Trophoblast cell (in vitro differentiated cells and primary cell): ENCODE results near the gene ADAM23.

ENCODE experiments used
- DNase-seq, 2 donors: peaks; one replicate each; pipeline ENCODE4 v3.0.0-alpha.2; 2016
- H2AFZ ChIP-seq: 2 replicates; pipeline ENCODE4 v1.6.1; 2013; ENCODE audit warnings: low read length, moderate library complexity, mild to moderate bottlenecking; ENCODE audit not compliant: insufficient read depth, poor library complexity
- H2AK5ac ChIP-seq: 2 replicates; pipeline ENCODE4 v1.6.1; 2013; ENCODE audit warnings: mild to moderate bottlenecking, low read length
- H2BK120ac ChIP-seq: 2 replicates; pipeline ENCODE4 v1.6.1; 2013; ENCODE audit warnings: low read length, mild to moderate bottlenecking, moderate library complexity; ENCODE audit not compliant: insufficient read depth, poor library complexity
- H2BK12ac ChIP-seq: 2 replicates; pipeline ENCODE4 v1.6.1; 2013; ENCODE audit warnings: mild to moderate bottlenecking, low read length, moderate library complexity
- H2BK5ac ChIP-seq: 2 replicates; pipeline ENCODE4 v1.6.1; 2013; ENCODE audit warnings: low read length, low read depth, moderate library complexity, mild to moderate bottlenecking; ENCODE audit not compliant: poor library complexity
- H3K14ac ChIP-seq: 2 replicates; pipeline ENCODE4 v1.6.1; 2013; ENCODE audit warnings: mild to moderate bottlenecking, low read length
- H3K18ac ChIP-seq: 2 replicates; pipeline ENCODE4 v1.6.1; 2013; ENCODE audit warnings: mild to moderate bottlenecking, low read length
- H3K23ac ChIP-seq: 2 replicates; pipeline ENCODE4 v1.6.1; 2013; ENCODE audit warnings: low read length
- H3K27ac ChIP-seq: 2 replicates; pipeline ENCODE4 v1.5.1; 2013; ENCODE audit warnings: low read depth, mild to moderate bottlenecking, inconsistent platforms, low read length, moderate library complexity
- H3K27me3 ChIP-seq: 2 replicates; pipeline ENCODE4 v1.6.1; 2013; ENCODE audit warnings: inconsistent platforms, mild to moderate bottlenecking, low read length, moderate library complexity; ENCODE audit not compliant: insufficient read depth
- H3K36me3 ChIP-seq, 2 experiments: 1 replicate in 1 of 2; 2 replicates in 1 of 2; pipeline ENCODE4 v1.6.1; 2013; ENCODE audit warnings: low read length in 2 of 2, mild to moderate bottlenecking in 2 of 2, moderate library complexity in 1 of 2; ENCODE audit not compliant: insufficient read depth in 2 of 2, control insufficient read depth in 1 of 2
- H3K4ac ChIP-seq: 2 replicates; pipeline ENCODE4 v1.6.1; 2013; ENCODE audit warnings: low read depth, mild to moderate bottlenecking, low read length, moderate library complexity
- H3K4me1 ChIP-seq, 2 experiments: 1 replicate in 1 of 2; 2 replicates in 1 of 2; pipeline ENCODE4 v1.6.1; 2013; ENCODE audit warnings: low read length in 2 of 2, mild to moderate bottlenecking in 2 of 2, moderate library complexity in 1 of 2; ENCODE audit not compliant: insufficient read depth in 2 of 2, control insufficient read depth in 1 of 2
- H3K4me2 ChIP-seq: 2 replicates; pipeline ENCODE4 v1.6.1; 2013; ENCODE audit warnings: inconsistent platforms, mild to moderate bottlenecking, low read length, moderate library complexity
- H3K4me3 ChIP-seq: 2 replicates; pipeline ENCODE4 v1.5.1; 2013; ENCODE audit warnings: mild to moderate bottlenecking, low read depth, low read length, inconsistent platforms
- H3K79me1 ChIP-seq: one replicate; pipeline ENCODE4 v1.6.1; 2013; ENCODE audit warnings: low read length
- H3K79me2 ChIP-seq: 2 replicates; pipeline ENCODE4 v1.6.1; 2013; ENCODE audit warnings: low read length, mild to moderate bottlenecking; ENCODE audit not compliant: control insufficient read depth, insufficient read depth, poor library complexity
- H3K9ac ChIP-seq: 2 replicates; pipeline ENCODE4 v1.6.1; 2013; ENCODE audit warnings: mild to moderate bottlenecking, low read length
- H3K9me3 ChIP-seq: 2 replicates; pipeline ENCODE4 v1.6.1; 2013; ENCODE audit warnings: low read depth, mild to moderate bottlenecking, control low read depth, inconsistent platforms, low read length; ENCODE audit not compliant: insufficient read depth
- H4K12ac ChIP-seq: 2 replicates; pipeline ENCODE4 v1.6.1; 2013; ENCODE audit warnings: low read depth, mild to moderate bottlenecking, low read length, moderate library complexity
- H4K8ac ChIP-seq: 2 replicates; pipeline ENCODE4 v1.6.1; 2013; ENCODE audit warnings: low read depth, mild to moderate bottlenecking, low read length, moderate library complexity
- H4K91ac ChIP-seq: one replicate; pipeline ENCODE4 v1.6.1; 2013; ENCODE audit warnings: low read depth, mild to moderate bottlenecking, low read length, moderate library complexity
- WGBS: extraction: QIAGEN DNeasy Blood & Tissue Kit; methylation state at CpG from one replicate; pipeline ENCODE4 v1.1.7; 2013; ENCODE audit warnings: missing lambda C conversion rate; ENCODE audit not compliant: insufficient read length, insufficient coverage; ENCODE audit errors: extremely low coverage; 5-methylcytosine and 5-hydroxymethylcytosine counted together

Gene ADAM23

GRCh38 chr2:206488623-206489022 is 45.3 kb downstream of the ADAM23 start:
- Histone ChIP-seq H3K4me2 (no peak overlapping the region), H3K27ac (no peak overlapping the region), H2BK5ac (no peak overlapping the region), H4K91ac (no peak overlapping the region), H3K36me3 (no peaks in the 10 kb centered on the region), H3K27me3 (no peaks in the 10 kb centered on the region), H4K12ac (no peak overlapping the region), H3K9me3 (peaks cover 1% of the 10 kb centered on the region), H3K4ac (no peak overlapping the region), H3K4me1 (peaks cover 0 to 2% of the 10 kb centered on the region in 2 experiments), H3K18ac (no peak overlapping the region), H3K23ac (peak overlapping the region; percentile 87), H3K9ac (no peak overlapping the region), H4K8ac (no peak overlapping the region), H2BK120ac (no peak overlapping the region), H3K79me2 (no peaks in the 10 kb centered on the region), H3K4me3 (no peak overlapping the region), H3K14ac (no peak overlapping the region), H2BK12ac (no peak overlapping the region), H2AFZ (no peak overlapping the region), H3K79me1 (no peaks in the 10 kb centered on the region), H2AK5ac (no peak overlapping the region)
- WGBS, result no CpG with 5 or more reads among the region's 1 CpG
- DNase-seq, result no peak

GRCh38 chr2:206494061-206494460 is 50.7 kb downstream of the ADAM23 start:
- Histone ChIP-seq H3K23ac (no peak overlapping the region), H2AFZ (no peak overlapping the region), H3K79me2 (no peaks in the 10 kb centered on the region), H2BK120ac (no peak overlapping the region), H3K27me3 (no peaks in the 10 kb centered on the region), H3K9ac (no peak overlapping the region), H4K12ac (no peak overlapping the region), H3K4ac (no peak overlapping the region), H3K9me3 (no peaks in the 10 kb centered on the region), H4K8ac (no peak overlapping the region), H3K4me2 (no peak overlapping the region), H3K79me1 (no peaks in the 10 kb centered on the region), H3K14ac (no peak overlapping the region), H2BK12ac (no peak overlapping the region), H3K27ac (no peak overlapping the region), H2AK5ac (no peak overlapping the region), H3K18ac (no peak overlapping the region), H3K4me1 (peaks cover 0 to 2% of the 10 kb centered on the region in 2 experiments), H3K4me3 (no peak overlapping the region), H2BK5ac (no peak overlapping the region), H4K91ac (no peak overlapping the region), H3K36me3 (no peaks in the 10 kb centered on the region)
- WGBS, result no CpG with 5 or more reads among the region's 1 CpG
- no peak for DNase-seq

- Histone ChIP-seq H3K9me3 (no peaks in the 10 kb centered on the region), H3K4me2 (no peak overlapping the region), H4K12ac (no peak overlapping the region), H3K23ac (no peak overlapping the region), H2AFZ (no peak overlapping the region), H4K91ac (no peak overlapping the region), H3K27ac (no peak overlapping the region), H4K8ac (no peak overlapping the region), H3K4ac (no peak overlapping the region), H3K79me2 (no peaks in the 10 kb centered on the region), H3K27me3 (no peaks in the 10 kb centered on the region), H2BK5ac (no peak overlapping the region), H3K36me3 (no peaks in the 10 kb centered on the region), H3K4me3 (no peak overlapping the region), H3K9ac (no peak overlapping the region), H3K79me1 (no peaks in the 10 kb centered on the region), H3K14ac (no peak overlapping the region), H2BK12ac (no peak overlapping the region), H2BK120ac (no peak overlapping the region), H2AK5ac (no peak overlapping the region), H3K18ac (no peak overlapping the region), H3K4me1 (no peaks in the 10 kb centered on the region)
- WGBS, result no CpG with 5 or more reads among the region's 4 CpGs
- DNase-seq, result no peak
Measured at GRCh38 chr2:206502729-206503128, 59.4 kb downstream of the ADAM23 start.

- Histone ChIP-seq H3K79me1 (no peaks in the 10 kb centered on the region), H4K8ac (no peak overlapping the region), H3K9me3 (no peaks in the 10 kb centered on the region), H3K79me2 (no peaks in the 10 kb centered on the region), H3K27me3 (no peaks in the 10 kb centered on the region), H3K4me2 (no peak overlapping the region), H2BK12ac (no peak overlapping the region), H3K27ac (no peak overlapping the region), H3K4me1 (no peaks in the 10 kb centered on the region), H3K23ac (peak overlapping the region; percentile 96), H2BK120ac (no peak overlapping the region), H4K12ac (no peak overlapping the region), H3K14ac (no peak overlapping the region), H3K9ac (peak overlapping the region; percentile 5), H2AK5ac (no peak overlapping the region), H3K36me3 (no peaks in the 10 kb centered on the region), H3K4ac (no peak overlapping the region), H3K4me3 (no peak overlapping the region), H2AFZ (no peak overlapping the region), H2BK5ac (no peak overlapping the region), H3K18ac (no peak overlapping the region), H4K91ac (no peak overlapping the region)
- WGBS, result no CpG with 5 or more reads among the region's 2 CpGs
- no peak for DNase-seq
Measured at GRCh38 chr2:206511283-206511682, 68.0 kb downstream of the ADAM23 start.
